Stomach (tissue), 4 donors: Measurements from ENCODE around the gene DYNLT2.

Experiments used
- CTCF ChIP-seq, 7 experiments: fragments of 450-650 bp in 4 of 7; fragments of 200-600 bp in 3 of 7; sonication (generic) in 3 of 7; IDR thresholded peaks; one replicate each; pipeline ENCODE4 v1.5.1; 2016 to 2019; ENCODE audit warnings: antibody characterized with exemption in 7 of 7, control low read depth in 2 of 7, mild to moderate bottlenecking in 1 of 7
- EP300 ChIP-seq: sonication (generic); formaldehyde crosslinking; IDR thresholded peaks from one replicate; pipeline ENCODE4 v1.6.1; 2017; ENCODE audit warnings: antibody characterized with exemption
- POLR2A ChIP-seq, 4 donors: fragments of 450-650 bp; IDR thresholded peaks; one replicate each; pipeline ENCODE4 v1.6.1; 2016; ENCODE audit warnings: antibody characterized with exemption in 4 of 4, control low read depth in 2 of 4, mild to moderate bottlenecking in 1 of 4, moderate library complexity in 1 of 4
- POLR2AphosphoS5 ChIP-seq, 3 donors: sonication (generic); formaldehyde crosslinking; IDR thresholded peaks; one replicate each; pipeline ENCODE4 v1.6.1; 2016; ENCODE audit warnings: antibody characterized with exemption in 3 of 3

- TF ChIP-seq CTCF (IDR thresholded peaks at IDR 0.05) (no peak), POLR2A (IDR thresholded peaks at IDR 0.05) (no peak), EP300 (no peak), POLR2AphosphoS5 (IDR thresholded peaks at IDR 0.05) (no peak)
These were observed 27.3 kb upstream of the DYNLT2 start for GRCh38 chr6:169778646-169779045.
